ENCODE results near the gene RAD51B. TPM values are rescaled to one million over a fixed set of nuclear protein-coding genes. Genes with fewer than 3 reads are reported as not detected.

RAD51B gene
- total RNA-seq, 1 experiment from 2014 or later: 10.8 TPM

DNA sequence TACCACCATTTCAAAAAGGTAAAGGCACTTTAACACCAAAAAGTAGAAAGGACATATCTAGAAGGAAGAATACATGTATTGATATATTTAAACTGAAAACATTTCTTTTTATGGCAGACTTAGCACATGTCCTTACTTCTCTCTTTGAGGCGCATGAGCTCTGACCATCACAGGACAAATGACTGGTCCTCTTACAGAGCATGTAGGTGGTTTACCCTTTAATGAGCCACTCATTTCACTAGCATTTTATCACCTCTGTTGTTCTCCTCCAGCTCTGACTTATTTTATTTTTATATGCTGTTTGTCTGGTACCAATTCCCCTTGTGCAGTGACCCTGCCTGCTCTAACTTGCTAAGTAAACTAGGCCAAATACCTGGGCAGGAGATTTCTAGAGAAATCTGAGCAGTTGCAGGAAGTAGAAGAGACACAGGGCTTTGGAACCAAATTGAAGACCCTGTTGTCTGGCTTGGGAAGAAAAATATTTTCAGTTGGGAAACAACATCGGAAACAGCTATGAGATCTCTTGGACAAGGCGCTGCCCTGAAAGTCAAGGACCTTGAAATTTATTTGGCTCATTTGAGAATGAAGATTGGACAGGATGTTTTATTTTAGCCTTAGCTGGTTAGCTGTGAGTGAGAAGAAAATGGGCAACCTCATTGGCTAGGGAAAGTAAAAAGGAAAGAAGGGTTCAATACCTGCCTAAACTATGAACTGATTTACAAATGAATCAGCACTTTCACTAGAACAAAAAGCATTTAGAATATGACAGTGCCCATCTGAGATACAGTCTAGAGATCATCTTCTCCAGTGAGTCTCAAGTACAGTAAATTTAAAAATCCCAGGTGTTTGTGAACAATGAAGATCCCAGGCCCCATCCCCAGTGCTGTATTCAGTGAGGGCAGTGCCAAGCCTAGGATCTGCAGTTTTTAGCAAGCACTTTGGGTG is 598.9 kb downstream of the RAD51B start:
- Histone ChIP-seq H3K27me3 (ENCODE audit: low read length) (no peaks in the 10 kb centered on the region), H3K9ac (ENCODE audit: low read length) (no peak overlapping the region)
- no peak for DNase-seq

DNA sequence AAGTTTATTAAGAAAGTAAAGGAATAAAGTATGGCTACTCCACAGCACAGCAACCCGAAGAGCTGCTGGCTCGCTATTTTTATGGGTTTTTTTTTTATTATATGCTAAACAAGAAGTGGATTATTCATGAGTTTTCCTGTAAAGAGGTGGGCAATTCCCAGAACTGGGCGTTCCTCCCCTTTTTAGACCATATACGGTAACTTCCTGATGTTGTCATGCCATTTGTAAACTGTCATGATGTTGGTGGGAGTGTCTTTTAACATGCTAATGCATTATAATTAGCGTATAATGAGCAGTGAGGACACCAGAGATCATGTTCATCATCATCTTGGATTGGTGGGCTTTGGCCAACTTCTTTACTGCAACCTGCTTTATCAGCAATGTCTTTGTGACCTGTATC is 600.8 kb downstream of the RAD51B start:
- H3F3A ChIP-seq (ENCODE audit: low read length, unreplicated experiment): no peaks in the 10 kb centered on the region
- intact Hi-C loops (cut with micrococcal nuclease): no loop called here
- H3K4me2 ChIP-seq (ENCODE audit: low read length): no peak overlapping the region
- POLR2A ChIA-PET (ENCODE audit: unreplicated experiment): interaction anchor here (0.6 kb wide), 1 partner anchor 108 kb away, joined by 3 read pairs; no protein-coding TSS in a partner anchor
- no peak overlapping the region for H3K27ac ChIP-seq (ENCODE audit: low read length)
- no peaks in the 10 kb centered on the region for H3K9me2 ChIP-seq (replicated peaks; ENCODE audit: low read length)
- no peak for DNase-seq
- no peak for TF ChIP-seq EZH2phosphoT487 (IDR thresholded peaks at IDR 0.05; ENCODE audit: borderline replicate concordance, low read length)
- no peak for TF ChIP-seq EZH2 (IDR thresholded peaks at IDR 0.05; ENCODE audit: low read length, unreplicated experiment)
- no peaks in the 10 kb centered on the region for H3K27me3 ChIP-seq (ENCODE audit: low read length)
- no TSS peak for BruUV-seq (replicated peaks)
- no peaks in the 10 kb centered on the region for H3K79me2 ChIP-seq (ENCODE audit: low read length)
- ATAC-seq: no peak
- H3K36me3 ChIP-seq (ENCODE audit: low read depth, low read length): no peaks in the 10 kb centered on the region
- peaks cover 2% of the 10 kb centered on the region; the same call in 1 of the 2 replicates for H3K4me1 ChIP-seq (ENCODE audit: insufficient read depth, low read length)
- H4K20me1 ChIP-seq (ENCODE audit: low read length): no peaks in the 10 kb centered on the region
- no peak overlapping the region for H3K9ac ChIP-seq (ENCODE audit: low read length)
- no peak overlapping the region for H2AFZ ChIP-seq (ENCODE audit: low read length)
- H3K4me3 ChIP-seq (ENCODE audit: low read length): no peak overlapping the region
- CTCF ChIA-PET: no interaction called here
- H3K9me3 ChIP-seq (ENCODE audit: low read length): no peaks in the 10 kb centered on the region

More for the DNA sequence above, 598.9 kb downstream of the RAD51B start:
- TF ChIP-seq, protein P1, sequence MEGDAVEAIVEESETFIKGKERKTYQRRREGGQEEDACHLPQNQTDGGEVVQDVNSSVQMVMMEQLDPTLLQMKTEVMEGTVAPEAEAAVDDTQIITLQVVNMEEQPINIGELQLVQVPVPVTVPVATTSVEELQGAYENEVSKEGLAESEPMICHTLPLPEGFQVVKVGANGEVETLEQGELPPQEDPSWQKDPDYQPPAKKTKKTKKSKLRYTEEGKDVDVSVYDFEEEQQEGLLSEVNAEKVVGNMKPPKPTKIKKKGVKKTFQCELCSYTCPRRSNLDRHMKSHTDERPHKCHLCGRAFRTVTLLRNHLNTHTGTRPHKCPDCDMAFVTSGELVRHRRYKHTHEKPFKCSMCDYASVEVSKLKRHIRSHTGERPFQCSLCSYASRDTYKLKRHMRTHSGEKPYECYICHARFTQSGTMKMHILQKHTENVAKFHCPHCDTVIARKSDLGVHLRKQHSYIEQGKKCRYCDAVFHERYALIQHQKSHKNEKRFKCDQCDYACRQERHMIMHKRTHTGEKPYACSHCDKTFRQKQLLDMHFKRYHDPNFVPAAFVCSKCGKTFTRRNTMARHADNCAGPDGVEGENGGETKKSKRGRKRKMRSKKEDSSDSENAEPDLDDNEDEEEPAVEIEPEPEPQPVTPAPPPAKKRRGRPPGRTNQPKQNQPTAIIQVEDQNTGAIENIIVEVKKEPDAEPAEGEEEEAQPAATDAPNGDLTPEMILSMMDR (conservative IDR thresholded peaks at IDR 0.05; ENCODE audit: low read depth, low read length): no peak
- TF ChIP-seq EZH2phosphoT487 (IDR thresholded peaks at IDR 0.05; ENCODE audit: borderline replicate concordance, low read length) (no peak), EZH2 (IDR thresholded peaks at IDR 0.05; ENCODE audit: low read length, unreplicated experiment) (no peak)
- ATAC-seq: no peak
- POLR2A ChIA-PET (ENCODE audit: unreplicated experiment): no interaction called here
- Histone ChIP-seq H3K27ac (ENCODE audit: low read length) (no peak overlapping the region), H3K4me3 (ENCODE audit: low read length) (no peak overlapping the region), H3K36me3 (ENCODE audit: low read depth, low read length) (no peaks in the 10 kb centered on the region), H3K9me2 (replicated peaks; ENCODE audit: low read length) (no peaks in the 10 kb centered on the region), H3F3A (ENCODE audit: low read length, unreplicated experiment) (no peaks in the 10 kb centered on the region), H3K9me3 (ENCODE audit: low read length) (no peaks in the 10 kb centered on the region), H4K20me1 (ENCODE audit: low read length) (no peaks in the 10 kb centered on the region), H2AFZ (ENCODE audit: low read length) (no peak overlapping the region), H3K4me2 (ENCODE audit: low read length) (no peak overlapping the region), H3K79me2 (ENCODE audit: low read length) (no peaks in the 10 kb centered on the region), H3K4me1 (ENCODE audit: insufficient read depth, low read length) (peaks cover 20% of the 10 kb centered on the region)
- intact Hi-C loops (cut with micrococcal nuclease): no loop called here
- CTCF ChIA-PET: no interaction called here
- no TSS peak for BruUV-seq (replicated peaks)

DNA sequence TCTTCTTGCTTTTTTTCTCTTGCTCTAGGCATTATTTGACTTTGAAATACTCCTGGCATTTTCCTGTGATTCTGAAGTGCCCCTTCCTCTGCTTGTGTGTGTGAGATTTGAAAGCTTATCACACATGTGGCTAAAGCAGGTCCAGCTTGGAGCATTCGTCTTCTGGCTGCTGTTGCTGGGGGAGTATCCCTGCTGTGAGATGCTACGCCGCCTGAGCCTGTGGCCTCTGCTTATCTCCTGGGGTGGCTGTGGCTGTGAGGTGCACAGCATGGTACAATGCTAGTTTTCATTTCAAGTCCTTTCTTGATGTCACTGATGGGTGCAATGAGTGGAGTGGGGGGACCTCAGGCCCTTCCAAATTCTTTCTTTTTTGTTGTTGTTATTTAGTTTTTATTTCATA is 601.5 kb downstream of the RAD51B start:
- no peak for DNase-seq
- Histone ChIP-seq H3K4me2 (ENCODE audit: low read length) (no peak overlapping the region), H3K9me2 (replicated peaks; ENCODE audit: low read length) (no peaks in the 10 kb centered on the region), H2AFZ (ENCODE audit: low read length) (no peak overlapping the region), H3K9ac (ENCODE audit: low read length) (no peak overlapping the region), H3K4me3 (ENCODE audit: low read length) (no peak overlapping the region), H3K27ac (ENCODE audit: low read length) (no peak overlapping the region), H3F3A (ENCODE audit: low read length, unreplicated experiment) (no peaks in the 10 kb centered on the region), H4K20me1 (ENCODE audit: low read length) (no peaks in the 10 kb centered on the region), H3K9me3 (ENCODE audit: low read length) (no peaks in the 10 kb centered on the region), H3K79me2 (ENCODE audit: low read length) (no peaks in the 10 kb centered on the region), H3K4me1 (ENCODE audit: insufficient read depth, low read length) (no peaks in the 10 kb centered on the region), H3K36me3 (ENCODE audit: low read depth, low read length) (no peaks in the 10 kb centered on the region), H3K27me3 (ENCODE audit: low read length) (no peaks in the 10 kb centered on the region)
- ATAC-seq: no peak
- TF ChIP-seq, protein P1 (conservative IDR thresholded peaks at IDR 0.05; ENCODE audit: low read depth, low read length): no peak
- TF ChIP-seq EZH2phosphoT487 (IDR thresholded peaks at IDR 0.05; ENCODE audit: borderline replicate concordance, low read length) (no peak), EZH2 (IDR thresholded peaks at IDR 0.05; ENCODE audit: low read length, unreplicated experiment) (no peak)
- BruUV-seq (replicated peaks): no TSS peak
- intact Hi-C loops (cut with micrococcal nuclease): no loop called here
- ChIA-PET POLR2A (ENCODE audit: unreplicated experiment) (interaction anchor here (0.6 kb wide), 1 partner anchor 108 kb away, joined by 3 read pairs; no protein-coding TSS in a partner anchor), CTCF (no interaction called here)

All from PC-3 (cell line).